Activated T-helper 1 cell treated with anti-CD3 and anti-CD28 coated beads, Interleukin-12 subunit alpha, Interleukin-12 subunit beta, Interleukin-2, Interleukin-4 antibody, amounts not matched to agents 30 ng/mL and 10 ng/mL and 1 ng/mL, durations not matched to agents 14 hours and 24 hours and 36 hours (primary cell): Measurements from ENCODE around the gene LRRC47. TPM values are rescaled to one million over a fixed set of nuclear protein-coding genes. Genes with fewer than 3 reads are reported as not detected.

Experiments used
- DNase-seq: peaks from one replicate; pipeline ENCODE4 v3.0.0; 2021; ENCODE audit warnings: low spot score
- H3K27ac Mint-ChIP-seq: one replicate; pipeline ENCODE4 v1.8.0; 2021; ENCODE audit warnings: mild to moderate bottlenecking, mixed read lengths
- H3K27me3 Mint-ChIP-seq: one replicate; pipeline ENCODE4 v1.8.0; 2022; ENCODE audit warnings: mild to moderate bottlenecking, moderate library complexity, mixed read lengths; ENCODE audit not compliant: insufficient read depth
- H3K36me3 Mint-ChIP-seq: one replicate; pipeline ENCODE4 v1.8.0; 2021; ENCODE audit warnings: low read depth, mixed read lengths
- H3K4me1 Mint-ChIP-seq: one replicate; pipeline ENCODE4 v1.8.0; 2021; ENCODE audit warnings: low read depth, mixed read lengths
- H3K4me3 Mint-ChIP-seq: one replicate; pipeline ENCODE4 v1.8.0; 2021; ENCODE audit warnings: mild to moderate bottlenecking, moderate library complexity, mixed read lengths
- H3K9me3 Mint-ChIP-seq: one replicate; pipeline ENCODE4 v1.8.0; 2021; ENCODE audit warnings: mixed read lengths
- intact Hi-C: fragments of 100-400 bp; cut with micrococcal nuclease; formaldehyde crosslinking; loops from one replicate; pipeline ENCODE4 v1.15.1; 2024
- total RNA-seq: library from RNA; stranded (reverse); gene quantifications from 2 replicates; pipeline ENCODE4 v1.2.3, GENCODE V29; 2022

The LRRC47 gene
- total RNA-seq, 1 donor from 2014 or later, result 50.1 TPM

DNA sequence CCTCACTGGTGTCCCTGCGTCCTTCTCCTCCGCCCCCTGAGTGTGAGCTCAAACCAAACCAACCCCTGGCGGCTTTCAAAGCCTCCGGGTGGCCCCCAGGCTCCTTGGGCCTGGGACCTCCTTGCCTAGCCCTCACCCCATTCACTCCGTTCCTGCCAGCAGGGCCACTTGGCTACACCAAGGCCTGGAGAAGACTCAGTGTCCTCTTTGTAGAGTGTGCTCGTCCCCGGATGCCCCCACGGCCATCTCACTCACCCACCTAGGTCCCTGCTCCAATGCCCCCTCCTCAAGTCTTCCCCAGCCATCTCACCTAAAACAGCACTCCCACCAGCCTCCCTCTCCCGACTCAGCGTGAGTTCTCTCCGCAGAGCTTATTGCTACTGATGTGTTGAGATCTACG is 51.2 kb downstream of the LRRC47 start:
- Mint-ChIP-seq H3K9me3 (no peaks in the 10 kb centered on the region), H3K27me3 (peaks cover 2% of the 10 kb centered on the region), H3K27ac (no peak overlapping the region), H3K4me1 (peaks cover 31% of the 10 kb centered on the region), H3K4me3 (peak overlapping the region; percentile 84), H3K36me3 (peaks cover 2% of the 10 kb centered on the region)
- intact Hi-C loops, result loop anchor here (5.0 to 10.0 kb wide), 2 partner anchors 120 to 1333 kb away; partner anchors contain the start of genes PEX10 and TPRG1L
- DNase-seq, result no peak

GRCh38 chr1:3744646-3745045 is 51.7 kb downstream of the LRRC47 start:
- Mint-ChIP-seq H3K36me3 (peaks cover 2% of the 10 kb centered on the region), H3K4me1 (peaks cover 31% of the 10 kb centered on the region), H3K27me3 (peaks cover 2% of the 10 kb centered on the region), H3K27ac (peak overlapping the region; percentile 40), H3K9me3 (no peaks in the 10 kb centered on the region), H3K4me3 (peak overlapping the region; percentile 84)
- intact Hi-C loops, result loop anchor here (5.0 to 10.0 kb wide), 2 partner anchors 120 to 1332 kb away; partner anchors contain the start of genes PEX10 and TPRG1L
- DNase-seq, result no peak

GRCh38 chr1:3743826-3744225 is 52.5 kb downstream of the LRRC47 start:
- intact Hi-C loops, result loop anchor here (10.0 kb wide), 1 partner anchor 119 kb away; the partner anchor contains the start of gene TPRG1L
- no peaks in the 10 kb centered on the region for H3K9me3 Mint-ChIP-seq
- H3K4me1 Mint-ChIP-seq, result peaks cover 31% of the 10 kb centered on the region
- no peak for DNase-seq
- peaks cover 2% of the 10 kb centered on the region for H3K36me3 Mint-ChIP-seq
- no peak overlapping the region for H3K4me3 Mint-ChIP-seq
- no peak overlapping the region for H3K27ac Mint-ChIP-seq
- H3K27me3 Mint-ChIP-seq, result no peaks in the 10 kb centered on the region

DNA sequence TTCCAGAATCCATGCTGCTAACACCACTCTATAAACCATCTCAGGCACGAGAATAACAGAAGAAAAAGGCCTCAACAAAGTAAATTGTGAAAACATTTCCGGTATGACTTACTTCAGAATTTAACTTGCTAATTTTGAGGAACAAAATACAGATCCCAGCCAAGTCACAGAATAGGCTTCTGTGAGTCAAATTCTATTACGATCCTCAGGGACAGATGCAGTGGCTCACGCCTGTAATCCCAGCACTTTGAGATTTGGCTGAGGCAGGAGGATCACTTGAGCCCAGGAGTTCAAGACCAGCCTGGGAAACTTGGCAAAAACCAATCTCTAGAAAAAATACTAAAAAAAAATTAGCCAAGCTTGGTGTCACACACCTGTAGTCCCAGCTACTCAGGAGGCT is 52.9 kb downstream of the LRRC47 start:
- Mint-ChIP-seq H3K36me3 (peaks cover 2% of the 10 kb centered on the region), H3K4me1 (peaks cover 30% of the 10 kb centered on the region), H3K4me3 (no peak overlapping the region), H3K9me3 (no peaks in the 10 kb centered on the region), H3K27ac (no peak overlapping the region), H3K27me3 (no peaks in the 10 kb centered on the region)
- DNase-seq, result no peak
- intact Hi-C loops, result loop anchor here (10.0 kb wide), 1 partner anchor 119 kb away; the partner anchor contains the start of gene TPRG1L

DNA sequence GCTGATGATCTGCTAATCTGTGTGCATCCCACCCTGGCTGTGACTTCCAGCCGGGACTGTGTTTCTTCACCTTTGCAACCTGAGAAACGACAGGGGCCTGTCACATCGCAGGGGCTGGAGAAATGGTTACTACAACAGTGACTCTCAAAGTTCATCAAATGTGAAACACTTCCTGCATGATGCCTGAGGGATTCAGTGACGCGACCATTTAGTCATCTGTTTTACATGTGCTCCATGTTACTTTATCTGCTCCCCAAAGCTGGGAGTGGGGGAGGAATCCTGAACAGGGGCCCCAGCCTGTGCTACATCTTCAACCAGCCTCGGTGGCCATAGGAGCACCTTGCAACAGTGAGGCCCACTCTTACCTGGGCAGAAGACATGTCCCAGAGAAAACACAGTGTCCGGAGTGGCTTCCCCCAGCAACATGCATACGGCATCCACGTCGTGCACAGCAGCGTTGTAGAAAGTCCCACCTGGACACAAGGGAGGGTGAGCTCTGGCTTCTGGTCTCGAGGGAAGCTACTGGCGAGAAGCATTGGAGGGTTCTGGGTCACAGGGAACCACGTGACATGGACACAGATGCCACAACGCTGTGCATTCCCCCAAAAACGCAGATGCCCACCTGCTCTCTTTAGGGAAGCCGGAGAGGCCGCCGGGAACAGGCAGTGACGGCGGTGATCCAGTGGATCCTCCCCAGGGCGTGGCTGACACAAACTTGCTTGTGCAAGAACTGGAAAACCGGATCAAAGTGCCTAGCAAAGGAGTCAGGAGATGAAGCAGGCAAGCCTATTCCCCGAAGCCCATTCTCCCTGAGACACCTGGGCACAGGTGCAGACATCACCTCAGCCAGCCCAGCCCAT is 53.6 kb downstream of the LRRC47 start:
- Mint-ChIP-seq H3K9me3 (no peaks in the 10 kb centered on the region), H3K27ac (peak overlapping the region; percentile 34), H3K27me3 (no peaks in the 10 kb centered on the region), H3K4me3 (no peak overlapping the region), H3K4me1 (peaks cover 23% of the 10 kb centered on the region), H3K36me3 (peaks cover 2% of the 10 kb centered on the region)
- intact Hi-C loops, result loop anchor here (10.0 kb wide), 1 partner anchor 118 kb away; the partner anchor contains the start of gene TPRG1L
- no peak for DNase-seq

- Mint-ChIP-seq H3K9me3 (no peaks in the 10 kb centered on the region), H3K4me3 (no peak overlapping the region), H3K36me3 (peaks cover 2% of the 10 kb centered on the region), H3K27me3 (no peaks in the 10 kb centered on the region), H3K4me1 (peaks cover 22% of the 10 kb centered on the region), H3K27ac (peak overlapping the region; percentile 34)
- intact Hi-C loops, result loop anchor here (10.0 kb wide), 1 partner anchor 117 kb away; the partner anchor contains the start of gene TPRG1L
- no peak for DNase-seq
Measured at GRCh38 chr1:3741566-3742438, 54.5 kb downstream of the LRRC47 start.

GRCh38 chr1:3740752-3741151 is 55.5 kb downstream of the LRRC47 start:
- no peaks in the 10 kb centered on the region for H3K27me3 Mint-ChIP-seq
- peaks cover 13% of the 10 kb centered on the region for H3K4me1 Mint-ChIP-seq
- no peaks in the 10 kb centered on the region for H3K9me3 Mint-ChIP-seq
- no peak for DNase-seq
- no peak overlapping the region for H3K4me3 Mint-ChIP-seq
- intact Hi-C loops, result loop anchor here (10.0 kb wide), 1 partner anchor 116 kb away; the partner anchor contains the start of gene TPRG1L
- peaks cover 3% of the 10 kb centered on the region for H3K36me3 Mint-ChIP-seq
- H3K27ac Mint-ChIP-seq, result no peak overlapping the region

GRCh38 chr1:3740042-3740441 is 56.3 kb downstream of the LRRC47 start:
- H3K4me1 Mint-ChIP-seq, result peaks cover 6% of the 10 kb centered on the region
- no peak overlapping the region for H3K27ac Mint-ChIP-seq
- H3K4me3 Mint-ChIP-seq, result no peak overlapping the region
- no peak for DNase-seq
- H3K27me3 Mint-ChIP-seq, result no peaks in the 10 kb centered on the region
- H3K9me3 Mint-ChIP-seq, result no peaks in the 10 kb centered on the region
- intact Hi-C loops, result loop anchor here (10.0 kb wide), 1 partner anchor 115 kb away; the partner anchor contains the start of gene TPRG1L
- H3K36me3 Mint-ChIP-seq, result peaks cover 3% of the 10 kb centered on the region

GRCh38 chr1:3738943-3739342 is 57.4 kb downstream of the LRRC47 start:
- peaks cover 3% of the 10 kb centered on the region for H3K36me3 Mint-ChIP-seq
- no peak overlapping the region for H3K4me3 Mint-ChIP-seq
- H3K27me3 Mint-ChIP-seq, result no peaks in the 10 kb centered on the region
- no peak overlapping the region for H3K27ac Mint-ChIP-seq
- intact Hi-C loops, result no loop called here
- DNase-seq, result no peak
- no peaks in the 10 kb centered on the region for H3K4me1 Mint-ChIP-seq
- no peaks in the 10 kb centered on the region for H3K9me3 Mint-ChIP-seq

DNA sequence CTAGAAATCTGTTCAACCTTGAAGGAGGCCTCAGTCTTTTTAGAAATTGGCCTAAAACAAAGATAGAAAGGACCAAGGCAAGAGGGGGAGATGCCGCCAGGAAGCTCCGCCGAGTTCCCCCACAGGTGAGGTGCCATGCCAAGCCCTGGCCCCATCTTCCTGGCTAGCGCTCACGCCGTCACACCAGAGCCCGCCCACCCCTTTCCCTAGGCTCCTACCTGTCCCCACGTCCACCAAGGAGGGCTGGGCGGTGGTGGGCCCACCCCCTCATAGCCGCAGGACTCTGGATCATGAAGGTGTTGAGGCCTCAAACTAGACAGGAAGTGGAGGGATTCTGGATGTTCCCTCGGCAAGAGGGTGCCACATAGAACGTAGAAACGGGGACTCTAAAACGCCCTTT is 59.6 kb downstream of the LRRC47 start:
- H3K27me3 Mint-ChIP-seq, result no peaks in the 10 kb centered on the region
- H3K9me3 Mint-ChIP-seq, result no peaks in the 10 kb centered on the region
- H3K27ac Mint-ChIP-seq, result no peak overlapping the region
- H3K4me3 Mint-ChIP-seq, result no peak overlapping the region
- H3K4me1 Mint-ChIP-seq, result no peaks in the 10 kb centered on the region
- peaks cover 3% of the 10 kb centered on the region for H3K36me3 Mint-ChIP-seq
- intact Hi-C loops, result no loop called here
- DNase-seq, result no peak

- no peak for DNase-seq
- Mint-ChIP-seq H3K4me3 (no peak overlapping the region), H3K9me3 (no peaks in the 10 kb centered on the region), H3K27me3 (no peaks in the 10 kb centered on the region), H3K4me1 (no peaks in the 10 kb centered on the region), H3K27ac (peak overlapping the region; percentile 26), H3K36me3 (peaks cover 3% of the 10 kb centered on the region)
- intact Hi-C loops, result no loop called here
Measured at GRCh38 chr1:3736131-3736561, 60.2 kb downstream of the LRRC47 start.

DNA sequence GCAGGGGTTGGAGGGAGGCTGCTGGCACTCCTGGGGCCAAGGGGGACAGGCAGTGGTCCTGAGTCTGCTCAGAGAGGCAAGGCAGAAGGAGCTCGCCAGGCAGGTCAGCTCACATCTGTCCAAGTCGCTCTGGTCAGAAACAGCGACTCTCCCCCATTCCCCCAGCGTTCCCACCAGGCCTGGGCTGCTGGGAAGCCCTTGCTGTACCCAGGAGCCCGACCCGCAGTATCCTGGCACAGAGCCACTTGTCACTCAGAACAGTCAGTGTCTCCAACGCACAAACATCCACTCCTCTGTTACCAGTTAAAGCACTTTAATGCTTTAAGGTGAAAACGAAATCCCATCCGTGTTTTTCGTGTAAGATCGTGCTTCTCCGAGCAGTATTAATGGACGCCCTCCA is 60.6 kb downstream of the LRRC47 start:
- Mint-ChIP-seq H3K27ac (no peak overlapping the region), H3K4me3 (no peak overlapping the region), H3K4me1 (no peaks in the 10 kb centered on the region), H3K36me3 (peaks cover 3% of the 10 kb centered on the region), H3K9me3 (no peaks in the 10 kb centered on the region), H3K27me3 (no peaks in the 10 kb centered on the region)
- intact Hi-C loops, result no loop called here
- no peak for DNase-seq
